Activated T-helper 17 cell treated with anti-CD3 and anti-CD28 coated beads, Interleukin-2, amount 50 U/mL, for 72 hours (primary cell): ENCODE results near the gene EPHA2. TPM values are rescaled to one million over a fixed set of nuclear protein-coding genes. Genes with fewer than 3 reads are reported as not detected.

ENCODE experiments used
- ATAC-seq: fragments of 150-1000 bp; cut with Tn5 transposase; replicated peaks from 2 replicates; pipeline ENCODE4 v1.10.0; 2021; ENCODE audit warnings: mild to moderate bottlenecking, moderate library complexity
- H3K27ac Mint-ChIP-seq: one replicate; pipeline ENCODE4 v1.8.0; 2022; ENCODE audit warnings: mixed read lengths
- H3K27me3 Mint-ChIP-seq: one replicate; pipeline ENCODE4 v1.8.0; 2022; ENCODE audit warnings: mixed read lengths
- H3K36me3 Mint-ChIP-seq: one replicate; pipeline ENCODE4 v1.8.0; 2022; ENCODE audit warnings: low read depth, mild to moderate bottlenecking, mixed read lengths
- H3K4me1 Mint-ChIP-seq: one replicate; pipeline ENCODE4 v1.8.0; 2022; ENCODE audit warnings: mixed read lengths
- H3K4me3 Mint-ChIP-seq: one replicate; pipeline ENCODE4 v1.8.0; 2022; ENCODE audit warnings: mild to moderate bottlenecking, mixed read lengths
- H3K9me3 Mint-ChIP-seq: one replicate; pipeline ENCODE4 v1.8.0; 2022; ENCODE audit warnings: mixed read lengths
- total RNA-seq, 2 donors: library from RNA; stranded (reverse); gene quantifications; one replicate each; pipeline ENCODE4 v1.2.3, GENCODE V29; 2022

The EPHA2 gene
- total RNA-seq, 2 donors from 2014 or later = 0.13 TPM; not detected in 1

- no peak overlapping the region for H3K4me3 Mint-ChIP-seq
- no peaks in the 10 kb centered on the region for H3K27me3 Mint-ChIP-seq
- no peaks in the 10 kb centered on the region for H3K4me1 Mint-ChIP-seq
- no peak for ATAC-seq
- H3K9me3 Mint-ChIP-seq = no peaks in the 10 kb centered on the region
- H3K36me3 Mint-ChIP-seq = no peaks in the 10 kb centered on the region
- no peak overlapping the region for H3K27ac Mint-ChIP-seq
Measured at GRCh38 chr1:16132325-16132785, 23.5 kb downstream of the EPHA2 start.

GRCh38 chr1:16131636-16132324, 24.1 kb downstream of the EPHA2 start:
- ATAC-seq = no peak
- no peaks in the 10 kb centered on the region for H3K4me1 Mint-ChIP-seq
- H3K27me3 Mint-ChIP-seq = no peaks in the 10 kb centered on the region
- no peaks in the 10 kb centered on the region for H3K9me3 Mint-ChIP-seq
- no peak overlapping the region for H3K27ac Mint-ChIP-seq
- no peaks in the 10 kb centered on the region for H3K36me3 Mint-ChIP-seq
- no peak overlapping the region for H3K4me3 Mint-ChIP-seq

DNA sequence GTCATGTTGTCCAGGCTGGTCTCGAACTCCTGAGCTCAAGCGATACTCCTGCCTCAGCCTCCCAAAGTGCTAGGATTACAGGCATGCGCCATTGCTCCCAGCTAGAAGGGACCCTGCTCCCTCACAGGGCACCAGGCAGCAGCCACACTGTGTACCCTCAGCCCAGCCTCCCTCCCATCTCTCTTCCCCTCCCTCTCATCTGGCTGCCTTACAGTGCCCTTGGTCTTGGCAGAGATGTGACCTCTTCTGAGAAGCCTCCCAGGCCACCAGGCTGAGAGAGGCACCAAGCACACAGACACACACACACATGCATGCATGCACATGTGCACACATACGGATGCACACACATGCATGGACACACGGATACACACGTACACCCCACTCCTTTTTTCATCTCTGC, 25.0 kb downstream of the EPHA2 start:
- no peak overlapping the region for H3K27ac Mint-ChIP-seq
- ATAC-seq = no peak
- no peaks in the 10 kb centered on the region for H3K36me3 Mint-ChIP-seq

DNA sequence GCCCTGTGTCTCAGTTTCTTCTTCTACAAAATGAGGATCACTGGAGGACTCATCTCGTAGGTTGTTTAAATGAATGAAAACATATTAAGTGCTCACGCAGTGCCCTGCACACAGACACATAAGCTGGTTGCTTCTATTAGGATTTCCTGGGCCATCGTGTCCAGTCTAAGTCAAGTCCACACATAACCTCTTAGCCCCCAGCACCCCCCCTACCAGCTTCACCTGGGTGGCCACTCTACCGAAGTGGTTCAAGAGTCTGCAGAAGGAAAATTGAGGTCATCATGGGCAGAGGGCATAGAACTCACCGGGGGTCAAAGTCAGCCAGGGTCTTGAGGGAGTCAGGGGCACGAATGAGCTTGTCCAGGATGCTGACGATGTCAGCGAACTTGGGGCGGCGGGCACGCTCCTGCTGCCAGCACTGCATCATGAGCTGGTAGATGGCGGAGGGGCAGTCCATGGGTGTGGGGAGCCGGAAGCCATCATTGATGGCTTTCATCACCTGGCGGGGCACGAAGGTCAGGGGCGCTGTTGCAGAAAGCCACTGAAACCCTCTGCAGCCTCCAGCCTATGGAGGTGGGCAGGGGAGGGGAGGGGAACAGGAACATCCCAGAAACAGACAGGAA, 25.8 kb downstream of the EPHA2 start:
- H3K27me3 Mint-ChIP-seq = no peaks in the 10 kb centered on the region
- H3K4me1 Mint-ChIP-seq = no peaks in the 10 kb centered on the region
- no peaks in the 10 kb centered on the region for H3K36me3 Mint-ChIP-seq
- no peak for ATAC-seq
- H3K27ac Mint-ChIP-seq = no peak overlapping the region
- no peak overlapping the region for H3K4me3 Mint-ChIP-seq
- no peaks in the 10 kb centered on the region for H3K9me3 Mint-ChIP-seq

More for the DNA sequence above, 25.0 kb downstream of the EPHA2 start:
- no peaks in the 10 kb centered on the region for H3K4me1 Mint-ChIP-seq
- no peaks in the 10 kb centered on the region for H3K27me3 Mint-ChIP-seq
- H3K4me3 Mint-ChIP-seq = no peak overlapping the region
- H3K9me3 Mint-ChIP-seq = no peaks in the 10 kb centered on the region

GRCh38 chr1:16129316-16129715, 26.6 kb downstream of the EPHA2 start:
- Mint-ChIP-seq H3K4me1 (no peaks in the 10 kb centered on the region), H3K27me3 (no peaks in the 10 kb centered on the region), H3K9me3 (no peaks in the 10 kb centered on the region), H3K36me3 (no peaks in the 10 kb centered on the region), H3K4me3 (no peak overlapping the region), H3K27ac (no peak overlapping the region)
- no peak for ATAC-seq

DNA sequence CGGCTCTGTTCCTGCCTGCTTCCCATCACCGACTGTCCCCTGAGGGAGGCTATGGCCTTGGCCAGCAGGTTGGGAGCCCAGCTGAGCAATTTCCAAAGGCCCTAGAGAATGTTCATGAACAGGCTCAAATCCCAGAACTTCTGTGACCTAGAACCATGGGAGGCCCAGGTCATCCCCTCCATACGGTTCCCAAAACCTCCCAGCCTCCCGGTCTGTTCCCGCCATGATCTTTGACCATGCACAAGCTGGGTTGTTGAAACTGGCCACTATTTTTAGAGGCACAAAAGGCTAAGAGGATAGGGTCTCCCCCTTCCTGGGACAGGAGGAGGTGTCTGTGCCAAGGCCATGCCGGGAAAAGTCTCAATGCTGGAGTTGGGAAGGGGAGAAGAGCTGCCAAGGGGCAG, 27.5 kb downstream of the EPHA2 start:
- H3K36me3 Mint-ChIP-seq = no peaks in the 10 kb centered on the region
- H3K4me1 Mint-ChIP-seq = no peaks in the 10 kb centered on the region
- no peaks in the 10 kb centered on the region for H3K27me3 Mint-ChIP-seq
- H3K27ac Mint-ChIP-seq = no peak overlapping the region
- no peak for ATAC-seq
- H3K9me3 Mint-ChIP-seq = no peaks in the 10 kb centered on the region
- H3K4me3 Mint-ChIP-seq = no peak overlapping the region

DNA sequence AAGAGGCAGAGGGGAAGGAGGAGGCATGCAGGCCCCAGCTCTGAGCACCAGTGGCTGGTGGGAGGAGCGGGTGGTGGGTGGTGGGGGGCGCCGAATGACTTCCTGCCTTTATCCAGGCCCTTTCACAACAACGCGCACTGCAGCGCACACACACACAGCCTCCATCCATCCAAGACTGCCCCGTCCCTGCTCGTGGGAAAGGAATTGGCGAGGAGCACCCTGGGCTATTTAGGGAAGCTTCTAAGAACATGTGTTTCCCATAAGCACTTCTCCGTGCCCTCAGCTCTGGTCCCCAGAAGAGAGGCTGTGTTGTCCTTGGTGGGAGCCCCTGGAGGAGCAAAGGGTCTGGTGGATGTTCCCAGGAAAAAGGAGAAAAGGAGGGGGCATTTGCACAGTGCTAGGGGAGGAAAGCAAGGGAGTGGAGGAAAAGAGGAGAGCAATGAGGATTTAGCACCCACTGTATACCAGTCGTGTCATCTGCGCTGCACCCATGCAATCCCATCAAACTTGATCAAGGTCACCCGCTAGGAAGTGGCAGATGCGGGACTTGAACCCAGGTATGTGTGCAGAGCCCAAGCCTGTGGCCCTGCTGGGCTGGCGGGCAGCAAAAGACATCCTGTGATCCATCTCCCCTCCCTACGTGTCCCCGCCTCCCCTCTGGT, 28.1 kb downstream of the EPHA2 start:
- Mint-ChIP-seq H3K36me3 (no peaks in the 10 kb centered on the region), H3K9me3 (no peaks in the 10 kb centered on the region)

DNA sequence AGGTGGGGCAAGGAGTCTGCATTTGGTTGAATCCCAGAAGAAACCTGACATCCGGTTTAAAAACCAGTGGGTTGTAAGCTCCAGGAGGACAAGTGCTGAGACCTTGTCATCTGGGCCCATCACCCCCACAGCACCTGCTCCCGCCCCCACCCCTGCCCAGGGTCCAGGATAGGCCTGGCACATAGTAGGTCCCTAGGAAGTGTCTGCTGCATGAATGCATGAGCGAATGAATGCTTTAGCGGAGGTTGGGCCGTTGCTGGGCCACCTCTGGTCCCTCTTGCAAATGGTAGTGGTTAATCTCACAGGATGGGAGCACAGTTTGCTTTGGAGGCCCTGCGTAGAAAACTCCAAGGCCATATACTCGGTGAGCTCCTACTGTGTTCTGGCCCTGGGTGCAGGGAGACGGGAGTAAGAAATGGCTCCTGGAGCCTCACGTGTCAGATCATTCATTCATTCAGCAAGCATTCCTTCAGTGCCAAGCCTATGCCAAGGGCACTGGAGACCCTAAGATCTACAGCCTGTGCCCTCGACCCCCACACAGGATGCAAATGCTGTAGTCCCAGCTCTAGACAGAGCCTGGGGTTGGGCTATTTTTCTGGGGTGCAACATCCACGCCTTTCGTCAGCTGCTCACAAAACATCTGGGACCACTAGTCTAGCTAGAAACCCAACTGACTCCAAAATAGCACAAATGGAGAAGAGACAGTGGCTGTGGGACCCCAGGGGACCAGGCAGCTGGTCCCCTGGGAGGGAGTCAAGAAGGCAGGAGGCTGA, 28.9 kb downstream of the EPHA2 start:
- no peak for ATAC-seq
- H3K9me3 Mint-ChIP-seq = no peaks in the 10 kb centered on the region
- no peaks in the 10 kb centered on the region for H3K36me3 Mint-ChIP-seq
- no peaks in the 10 kb centered on the region for H3K27me3 Mint-ChIP-seq
- H3K4me3 Mint-ChIP-seq = no peak overlapping the region
- no peak overlapping the region for H3K27ac Mint-ChIP-seq
- no peaks in the 10 kb centered on the region for H3K4me1 Mint-ChIP-seq

More for the DNA sequence above, 28.1 kb downstream of the EPHA2 start:
- H3K27me3 Mint-ChIP-seq = no peaks in the 10 kb centered on the region
- H3K27ac Mint-ChIP-seq = no peak overlapping the region
- H3K4me1 Mint-ChIP-seq = no peaks in the 10 kb centered on the region
- no peak for ATAC-seq
- H3K4me3 Mint-ChIP-seq = no peak overlapping the region

- Mint-ChIP-seq H3K27ac (no peak overlapping the region), H3K27me3 (no peaks in the 10 kb centered on the region), H3K4me3 (no peak overlapping the region), H3K36me3 (no peaks in the 10 kb centered on the region), H3K4me1 (no peaks in the 10 kb centered on the region), H3K9me3 (no peaks in the 10 kb centered on the region)
- ATAC-seq = no peak
Measured at GRCh38 chr1:16126160-16126559, 29.7 kb downstream of the EPHA2 start.

GRCh38 chr1:16125483-16125882, 30.4 kb downstream of the EPHA2 start:
- H3K27me3 Mint-ChIP-seq = no peaks in the 10 kb centered on the region
- H3K27ac Mint-ChIP-seq = no peak overlapping the region
- H3K4me1 Mint-ChIP-seq = no peaks in the 10 kb centered on the region
- no peaks in the 10 kb centered on the region for H3K9me3 Mint-ChIP-seq
- H3K4me3 Mint-ChIP-seq = no peak overlapping the region
- no peak for ATAC-seq
- no peaks in the 10 kb centered on the region for H3K36me3 Mint-ChIP-seq

DNA sequence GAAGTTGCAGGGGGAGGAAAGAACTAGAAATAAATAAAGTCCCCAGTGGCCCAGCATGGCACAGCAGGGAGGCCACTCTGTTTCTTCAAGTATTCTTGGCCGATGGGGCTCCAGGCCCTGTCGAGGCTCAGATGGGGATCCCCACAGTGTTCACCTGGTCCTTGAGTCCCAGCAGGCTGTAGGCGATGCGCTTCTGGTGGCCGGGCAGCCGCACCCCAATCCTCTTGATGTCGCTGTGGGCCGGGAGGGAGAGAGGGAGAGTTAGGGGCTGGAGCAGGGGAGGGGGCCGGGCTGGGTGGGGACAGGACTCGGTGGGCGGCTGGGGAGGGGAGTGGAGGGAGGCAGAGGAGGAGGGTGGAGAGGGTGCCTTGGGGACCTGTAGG, 30.8 kb downstream of the EPHA2 start:
- H3K4me3 Mint-ChIP-seq = no peak overlapping the region
- no peaks in the 10 kb centered on the region for H3K9me3 Mint-ChIP-seq
- no peak for ATAC-seq
- no peaks in the 10 kb centered on the region for H3K36me3 Mint-ChIP-seq
- H3K27ac Mint-ChIP-seq = no peak overlapping the region
- no peaks in the 10 kb centered on the region for H3K4me1 Mint-ChIP-seq
- no peaks in the 10 kb centered on the region for H3K27me3 Mint-ChIP-seq

GRCh38 chr1:16124377-16125087, 31.3 kb downstream of the EPHA2 start:
- Mint-ChIP-seq H3K27ac (no peak overlapping the region), H3K4me3 (no peak overlapping the region), H3K27me3 (no peaks in the 10 kb centered on the region), H3K36me3 (no peaks in the 10 kb centered on the region), H3K9me3 (no peaks in the 10 kb centered on the region), H3K4me1 (no peaks in the 10 kb centered on the region)
- no peak for ATAC-seq

GRCh38 chr1:16122916-16123315, 33.0 kb downstream of the EPHA2 start:
- no peak overlapping the region for H3K4me3 Mint-ChIP-seq
- H3K27ac Mint-ChIP-seq = no peak overlapping the region
- H3K27me3 Mint-ChIP-seq = no peaks in the 10 kb centered on the region
- H3K9me3 Mint-ChIP-seq = no peaks in the 10 kb centered on the region
- no peaks in the 10 kb centered on the region for H3K36me3 Mint-ChIP-seq
- H3K4me1 Mint-ChIP-seq = no peaks in the 10 kb centered on the region
- ATAC-seq = peak; percentile 86

DNA sequence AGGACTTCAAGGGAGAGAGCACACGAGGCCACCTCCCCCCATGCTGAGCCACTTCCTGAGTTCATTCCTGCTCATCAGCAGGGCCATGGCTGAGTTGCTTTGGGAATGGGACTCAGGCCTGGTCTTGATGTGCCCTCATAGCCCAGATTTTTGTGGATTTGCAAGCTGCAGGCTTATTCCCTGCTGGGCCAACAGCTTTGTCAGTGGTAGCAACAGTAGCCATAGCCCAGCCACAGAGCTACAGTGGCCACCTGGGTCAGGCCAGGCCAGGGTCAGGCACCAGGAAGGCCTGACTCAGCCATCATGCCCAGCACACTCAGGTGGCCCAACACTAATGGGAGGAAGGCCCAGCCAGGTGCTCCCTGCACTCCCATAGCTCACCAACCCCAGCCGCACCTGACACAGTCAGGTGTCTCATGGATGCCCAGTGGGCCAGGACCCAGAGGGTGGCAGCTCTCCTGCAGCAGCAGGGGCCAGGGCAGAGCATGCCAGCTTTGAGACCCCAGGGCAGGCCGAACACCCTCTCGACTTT, 33.5 kb downstream of the EPHA2 start:
- ATAC-seq = no peak
- Mint-ChIP-seq H3K27ac (no peak overlapping the region), H3K9me3 (no peaks in the 10 kb centered on the region), H3K36me3 (no peaks in the 10 kb centered on the region), H3K27me3 (no peaks in the 10 kb centered on the region), H3K4me1 (no peaks in the 10 kb centered on the region), H3K4me3 (no peak overlapping the region)
